ENCODE measurements around the gene CNN1.
A peak's percentile ranks its signal among the peaks of the same experiment; 100 is the strongest.

CNN1 gene

DNA sequence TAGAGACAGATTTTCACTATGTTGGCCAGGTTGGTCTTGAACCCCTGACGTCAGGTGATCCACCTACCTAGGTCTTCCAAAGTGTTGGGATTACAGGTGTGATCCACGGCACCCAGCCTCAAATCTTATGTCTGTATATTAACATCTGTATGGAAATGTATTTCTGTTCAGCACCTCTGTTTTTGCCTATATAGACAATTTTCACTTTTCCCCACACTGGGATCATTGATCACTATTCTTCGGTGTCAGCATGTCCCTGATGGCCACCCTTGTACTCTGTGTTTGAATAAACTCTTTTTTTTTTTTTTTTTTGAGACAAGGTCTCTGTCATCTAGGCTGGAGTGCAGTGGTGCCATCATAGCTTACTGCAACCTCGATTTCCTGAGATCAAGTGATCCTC is 55.4 kb downstream of the CNN1 start:
- Histone ChIP-seq H3K4me3 (ENCODE audit: insufficient read depth, low read length, poor library complexity, severe bottlenecking) (no peak overlapping the region), H3K36me3 (ENCODE audit: low read length) (no peaks in the 10 kb centered on the region), H3K27ac (ENCODE audit: low read depth, low read length) (no peak overlapping the region), H3K27me3 (ENCODE audit: low read length) (no peaks in the 10 kb centered on the region), H3K9me2 (replicated peaks; ENCODE audit: insufficient read depth, low read length) (no peaks in the 10 kb centered on the region), H3F3A (ENCODE audit: insufficient read depth) (no peaks in the 10 kb centered on the region), H3K9ac (ENCODE audit: low read length) (no peak overlapping the region), H3K4me2 (ENCODE audit: low read depth, low read length, poor library complexity, severe bottlenecking) (no peak overlapping the region), H3K9me3 (ENCODE audit: insufficient read depth, low read length) (no peaks in the 10 kb centered on the region), H2AFZ (ENCODE audit: low read depth, low read length, severe bottlenecking) (no peak overlapping the region), H4K20me1 (ENCODE audit: low read depth, low read length) (no peaks in the 10 kb centered on the region), H3K79me2 (ENCODE audit: insufficient read depth, low read length) (peaks cover 15% of the 10 kb centered on the region)
- TF ChIP-seq EZH2phosphoT487 (conservative IDR thresholded peaks at IDR 0.05; ENCODE audit: low read length) (no peak), CTCF (IDR thresholded peaks at IDR 0.05; ENCODE audit: insufficient read depth, low read length, poor library complexity, severe bottlenecking) (no peak)

DNA sequence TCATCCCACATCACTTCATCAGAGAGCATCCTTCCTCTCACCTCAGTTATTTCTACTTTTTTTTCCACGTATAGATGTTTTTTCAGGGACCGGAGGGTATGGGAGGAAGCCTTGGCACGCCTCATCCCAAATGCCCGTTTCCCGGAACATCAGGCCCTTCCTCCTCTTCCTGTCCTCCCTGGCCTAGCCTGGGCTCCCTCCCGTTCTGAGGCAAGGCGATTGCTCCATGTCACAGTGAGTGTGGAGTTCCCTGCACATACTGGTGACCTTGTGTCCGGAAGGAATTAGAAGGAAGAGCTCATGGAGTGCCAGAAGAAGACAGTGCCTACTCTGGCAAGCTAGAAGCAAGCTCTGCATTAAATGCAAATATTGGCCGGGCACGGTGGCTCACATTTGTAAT is 57.5 kb downstream of the CNN1 start:
- Histone ChIP-seq H3F3A (ENCODE audit: insufficient read depth) (no peaks in the 10 kb centered on the region; the same call in 1 of the 2 replicates), H3K4me3 (ENCODE audit: insufficient read depth, low read length, poor library complexity, severe bottlenecking) (no peak overlapping the region), H3K27ac (ENCODE audit: low read depth, low read length) (no peak overlapping the region), H3K27me3 (ENCODE audit: low read length) (no peaks in the 10 kb centered on the region), H3K9me3 (ENCODE audit: insufficient read depth, low read length) (no peaks in the 10 kb centered on the region), H3K79me2 (ENCODE audit: insufficient read depth, low read length) (peaks cover 19% of the 10 kb centered on the region), H3K9me2 (replicated peaks; ENCODE audit: insufficient read depth, low read length) (no peaks in the 10 kb centered on the region), H4K20me1 (ENCODE audit: low read depth, low read length) (no peaks in the 10 kb centered on the region), H3K9ac (ENCODE audit: low read length) (no peak overlapping the region), H2AFZ (ENCODE audit: low read depth, low read length, severe bottlenecking) (no peak overlapping the region), H3K36me3 (ENCODE audit: low read length) (no peaks in the 10 kb centered on the region), H3K4me2 (ENCODE audit: low read depth, low read length, poor library complexity, severe bottlenecking) (no peak overlapping the region)
- TF ChIP-seq CTCF (IDR thresholded peaks at IDR 0.05; ENCODE audit: insufficient read depth, low read length, poor library complexity, severe bottlenecking) (no peak), EZH2phosphoT487 (conservative IDR thresholded peaks at IDR 0.05; ENCODE audit: low read length) (no peak)

DNA sequence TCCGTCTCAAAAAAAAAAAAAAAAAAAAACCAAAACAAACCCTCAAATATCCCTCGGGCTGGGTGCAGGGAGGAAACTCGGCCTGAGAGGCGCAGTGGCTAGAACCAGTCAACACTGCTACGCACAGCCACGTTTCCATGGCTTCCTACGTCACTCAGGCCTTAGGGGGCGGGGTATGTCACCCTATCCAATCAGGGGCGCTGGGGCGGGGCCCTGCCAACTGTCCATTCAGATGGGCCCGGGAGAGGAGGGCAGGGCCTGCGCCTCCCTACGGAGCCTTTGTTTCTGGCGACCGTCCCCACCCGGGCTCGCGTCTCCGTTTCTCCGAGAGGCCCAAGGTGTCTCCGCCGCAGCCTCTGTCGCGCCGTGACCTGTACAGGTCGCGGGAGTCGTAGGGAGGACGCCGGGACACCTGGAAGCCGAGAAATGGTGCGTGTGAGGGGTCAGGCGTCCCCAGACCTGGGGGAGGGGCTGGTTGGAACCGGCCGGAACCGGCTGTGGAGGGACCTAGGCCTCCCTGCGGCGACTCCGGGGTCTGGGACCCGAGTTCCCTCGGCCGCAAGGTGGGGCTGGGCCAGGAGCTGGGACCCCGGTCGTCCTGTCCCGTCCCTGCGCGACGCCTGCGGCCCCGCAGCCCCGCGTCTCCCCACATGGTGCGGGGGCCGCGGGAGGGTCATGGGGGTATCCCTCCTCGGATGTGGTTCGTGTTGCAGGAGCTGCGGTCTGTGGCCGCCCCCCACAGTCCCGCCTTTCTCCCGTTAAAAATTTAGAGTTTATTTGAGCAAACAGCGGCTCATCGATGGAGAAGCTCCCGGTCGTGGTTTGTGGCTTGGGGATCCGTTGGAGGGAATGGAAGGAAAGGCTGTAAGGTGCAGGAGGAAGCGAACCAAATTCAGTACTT is 58.8 kb downstream of the CNN1 start, which contains the start of gene ZNF627:
ZNF627 (plus strand) TSS at position 282 of the 901 bp plus-strand sequence; CDS start at position 427, 145 bp downstream.
- no peaks in the 10 kb centered on the region for H3K9me3 ChIP-seq (ENCODE audit: insufficient read depth, low read length)
- peaks cover 19% of the 10 kb centered on the region for H3K79me2 ChIP-seq (ENCODE audit: insufficient read depth, low read length)
- no peaks in the 10 kb centered on the region for H4K20me1 ChIP-seq (ENCODE audit: low read depth, low read length)
- H3K36me3 ChIP-seq (ENCODE audit: low read length), result no peaks in the 10 kb centered on the region
- H3K27ac ChIP-seq (ENCODE audit: low read depth, low read length), result peak within 1 kb of the TSS; percentile 33
- H3K4me2 ChIP-seq (ENCODE audit: low read depth, low read length, poor library complexity, severe bottlenecking), result peak within 1 kb of the TSS; percentile 74
- TF ChIP-seq EZH2phosphoT487 (conservative IDR thresholded peaks at IDR 0.05; ENCODE audit: low read length), result no peak
- TF ChIP-seq CTCF (IDR thresholded peaks at IDR 0.05; ENCODE audit: insufficient read depth, low read length, poor library complexity, severe bottlenecking), result no peak
- H3K27me3 ChIP-seq (ENCODE audit: low read length), result no peaks in the 10 kb centered on the region
- no peaks in the 10 kb centered on the region; the same call in 1 of the 2 replicates for H3F3A ChIP-seq (ENCODE audit: insufficient read depth)
- H3K9me2 ChIP-seq (replicated peaks; ENCODE audit: insufficient read depth, low read length), result no peaks in the 10 kb centered on the region
- peak within 1 kb of the TSS; percentile 83 for H3K4me3 ChIP-seq (ENCODE audit: insufficient read depth, low read length, poor library complexity, severe bottlenecking)
- peak within 1 kb of the TSS; percentile 45 for H2AFZ ChIP-seq (ENCODE audit: low read depth, low read length, severe bottlenecking)
- peak within 1 kb of the TSS; percentile 82 for H3K9ac ChIP-seq (ENCODE audit: low read length)
